Fibroblast of peridontal ligament (primary cell): ENCODE data around the gene SARNP.

Experiments
- DNase-seq: peaks from one replicate; pipeline ENCODE4 v3.0.0-alpha.2; 2010; ENCODE audit errors: extremely low read depth

Gene SARNP

GRCh38 chr12:55707841-55708694, 109.5 kb downstream of the SARNP start, which contains the start of gene ITGA7:
ITGA7 (minus strand) TSS chr12:55707904; CDS start chr12:55707682, 222 bp downstream.
- no peak for DNase-seq
